Measurements from ENCODE around the gene RAD50. TPM values are rescaled to one million over a fixed set of nuclear protein-coding genes. Genes with fewer than 3 reads are reported as not detected.
A peak's percentile ranks its signal among the peaks of the same experiment; 100 is the strongest.

The RAD50 gene
- total and polyA plus RNA-seq, 10 of the 15 experiments (the other 5 are each of a cell fraction or from before 2014, with no cell fraction given): 12.8 to 68.6 (median 47.0) TPM

GRCh38 chr5:132556153-132556762 is 519 bp upstream of the RAD50 start:
- ChIA-PET POLR2A (interaction anchor here (0.5 to 1.3 kb wide), 5 partner anchors 30 to 191 kb away, joined by 3 to 4 read pairs (median 3); partner anchors contain the start of gene CCNI2), SMC1A (ENCODE audit: uncharacterized antibody, unreplicated experiment) (interaction anchor here (0.8 kb wide), 1 partner anchor 29 kb away, joined by 6 read pairs; no protein-coding TSS in a partner anchor), RAD21 (ENCODE audit: unreplicated experiment) (interaction anchor here (1.0 to 1.8 kb wide), 4 partner anchors 105 to 264 kb away, joined by 4 to 7 read pairs (median 4); no protein-coding TSS in a partner anchor), CTCF (interaction anchor here (3.7 kb wide), 1 partner anchor 29 kb away, joined by 18 read pairs; no protein-coding TSS in a partner anchor)
- BruUV-seq (replicated peaks): TSS peak; percentile 98
- Histone ChIP-seq H4K20me1 (ENCODE audit: control insufficient read depth, insufficient read depth) (no peaks in the 10 kb centered on the region), H3K4me3 (peak overlapping the region; percentile 88), H3K4me2 (ENCODE audit: control insufficient read depth, insufficient read depth) (peak overlapping the region; percentile 95), H3K79me2 (ENCODE audit: control insufficient read depth, insufficient read depth, low read length) (peaks cover 37% of the 10 kb centered on the region), H3K9me3 (replicated peaks; ENCODE audit: control insufficient read depth, insufficient read depth, low read length) (no peaks in the 10 kb centered on the region; the same call in 2 of the 3 replicates), H3K9ac (ENCODE audit: control insufficient read depth, insufficient read depth, low read length) (peak overlapping the region; percentile 97), H3K36me3 (ENCODE audit: control insufficient read depth in 2 of 2, insufficient read depth in 2 of 2, low read length in 1 of 2) (peaks cover 0 to 6% of the 10 kb centered on the region in 2 experiments; a peak in 3 of 4 replicates), H3K27me3 (replicated peaks in 1 of 2; ENCODE audit: control insufficient read depth in 2 of 2, insufficient read depth in 2 of 2, low read length in 1 of 2) (no peaks in the 10 kb centered on the region), H2AFZ (ENCODE audit: control insufficient read depth, low read depth, low read length) (peak overlapping the region; percentile 95), H3K4me1 (ENCODE audit: control insufficient read depth, insufficient read depth, low read length) (no peaks in the 10 kb centered on the region; the same call in 1 of the 2 replicates), H3K27ac (ENCODE audit: control insufficient read depth, insufficient read depth) (peak overlapping the region; percentile 96)
- WGBS (ENCODE audit: insufficient coverage, insufficient replicate concordance, low lambda C conversion rate, missing lambda C conversion rate): 32% methylated on average over 15 of the region's 15 CpGs
- no peak for FAIRE-seq
- no peak for DNase-seq (ENCODE audit: low read depth, low spot score)
- peak; percentile 14 for ATAC-seq
- in situ Hi-C loops (cut with MboI): no loop called here
- intact Hi-C loops (cut with micrococcal nuclease; ENCODE audit: unreplicated experiment): no loop called here
- TF ChIP-seq, protein P1, sequence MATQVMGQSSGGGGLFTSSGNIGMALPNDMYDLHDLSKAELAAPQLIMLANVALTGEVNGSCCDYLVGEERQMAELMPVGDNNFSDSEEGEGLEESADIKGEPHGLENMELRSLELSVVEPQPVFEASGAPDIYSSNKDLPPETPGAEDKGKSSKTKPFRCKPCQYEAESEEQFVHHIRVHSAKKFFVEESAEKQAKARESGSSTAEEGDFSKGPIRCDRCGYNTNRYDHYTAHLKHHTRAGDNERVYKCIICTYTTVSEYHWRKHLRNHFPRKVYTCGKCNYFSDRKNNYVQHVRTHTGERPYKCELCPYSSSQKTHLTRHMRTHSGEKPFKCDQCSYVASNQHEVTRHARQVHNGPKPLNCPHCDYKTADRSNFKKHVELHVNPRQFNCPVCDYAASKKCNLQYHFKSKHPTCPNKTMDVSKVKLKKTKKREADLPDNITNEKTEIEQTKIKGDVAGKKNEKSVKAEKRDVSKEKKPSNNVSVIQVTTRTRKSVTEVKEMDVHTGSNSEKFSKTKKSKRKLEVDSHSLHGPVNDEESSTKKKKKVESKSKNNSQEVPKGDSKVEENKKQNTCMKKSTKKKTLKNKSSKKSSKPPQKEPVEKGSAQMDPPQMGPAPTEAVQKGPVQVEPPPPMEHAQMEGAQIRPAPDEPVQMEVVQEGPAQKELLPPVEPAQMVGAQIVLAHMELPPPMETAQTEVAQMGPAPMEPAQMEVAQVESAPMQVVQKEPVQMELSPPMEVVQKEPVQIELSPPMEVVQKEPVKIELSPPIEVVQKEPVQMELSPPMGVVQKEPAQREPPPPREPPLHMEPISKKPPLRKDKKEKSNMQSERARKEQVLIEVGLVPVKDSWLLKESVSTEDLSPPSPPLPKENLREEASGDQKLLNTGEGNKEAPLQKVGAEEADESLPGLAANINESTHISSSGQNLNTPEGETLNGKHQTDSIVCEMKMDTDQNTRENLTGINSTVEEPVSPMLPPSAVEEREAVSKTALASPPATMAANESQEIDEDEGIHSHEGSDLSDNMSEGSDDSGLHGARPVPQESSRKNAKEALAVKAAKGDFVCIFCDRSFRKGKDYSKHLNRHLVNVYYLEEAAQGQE (IDR thresholded peaks at IDR 0.05; ENCODE audit: low read depth, low read length): no peak
- TF ChIP-seq RCOR1 (conservative IDR thresholded peaks at IDR 0.05; ENCODE audit: low read depth, low read length): no peak
- TF ChIP-seq ZBTB33 (IDR thresholded peaks at IDR 0.05): peak; percentile 2; the same call in 1 of the 2 replicates
- no peak for TF ChIP-seq NR2C2 (IDR thresholded peaks at IDR 0.05; ENCODE audit: borderline replicate concordance, control insufficient read depth, insufficient read length, low read depth)
- no peak for TF ChIP-seq KLF5 (IDR thresholded peaks at IDR 0.05; ENCODE audit: partially characterized antibody)
- TF ChIP-seq ATF7 (IDR thresholded peaks at IDR 0.05; ENCODE audit: low read depth): peak; percentile 75
- no peak for TF ChIP-seq ZSCAN29 (IDR thresholded peaks at IDR 0.05)
- peak; percentile 8; the same call in 1 of the 2 replicates for TF ChIP-seq ZBED1 (IDR thresholded peaks at IDR 0.05; ENCODE audit: borderline replicate concordance)
- no peak for TF ChIP-seq IRF5 (IDR thresholded peaks at IDR 0.05; ENCODE audit: borderline replicate concordance)
- TF ChIP-seq, protein P2, sequence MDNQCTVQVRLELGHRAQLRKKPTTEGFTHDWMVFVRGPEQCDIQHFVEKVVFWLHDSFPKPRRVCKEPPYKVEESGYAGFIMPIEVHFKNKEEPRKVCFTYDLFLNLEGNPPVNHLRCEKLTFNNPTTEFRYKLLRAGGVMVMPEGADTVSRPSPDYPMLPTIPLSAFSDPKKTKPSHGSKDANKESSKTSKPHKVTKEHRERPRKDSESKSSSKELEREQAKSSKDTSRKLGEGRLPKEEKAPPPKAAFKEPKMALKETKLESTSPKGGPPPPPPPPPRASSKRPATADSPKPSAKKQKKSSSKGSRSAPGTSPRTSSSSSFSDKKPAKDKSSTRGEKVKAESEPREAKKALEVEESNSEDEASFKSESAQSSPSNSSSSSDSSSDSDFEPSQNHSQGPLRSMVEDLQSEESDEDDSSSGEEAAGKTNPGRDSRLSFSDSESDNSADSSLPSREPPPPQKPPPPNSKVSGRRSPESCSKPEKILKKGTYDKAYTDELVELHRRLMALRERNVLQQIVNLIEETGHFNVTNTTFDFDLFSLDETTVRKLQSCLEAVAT (IDR thresholded peaks at IDR 0.05): peak; percentile 68; the same call in 1 of the 2 replicates
- no peak for TF ChIP-seq ZNF274 (IDR thresholded peaks at IDR 0.05; ENCODE audit: insufficient read depth, insufficient read length)
- TF ChIP-seq, protein P3, sequence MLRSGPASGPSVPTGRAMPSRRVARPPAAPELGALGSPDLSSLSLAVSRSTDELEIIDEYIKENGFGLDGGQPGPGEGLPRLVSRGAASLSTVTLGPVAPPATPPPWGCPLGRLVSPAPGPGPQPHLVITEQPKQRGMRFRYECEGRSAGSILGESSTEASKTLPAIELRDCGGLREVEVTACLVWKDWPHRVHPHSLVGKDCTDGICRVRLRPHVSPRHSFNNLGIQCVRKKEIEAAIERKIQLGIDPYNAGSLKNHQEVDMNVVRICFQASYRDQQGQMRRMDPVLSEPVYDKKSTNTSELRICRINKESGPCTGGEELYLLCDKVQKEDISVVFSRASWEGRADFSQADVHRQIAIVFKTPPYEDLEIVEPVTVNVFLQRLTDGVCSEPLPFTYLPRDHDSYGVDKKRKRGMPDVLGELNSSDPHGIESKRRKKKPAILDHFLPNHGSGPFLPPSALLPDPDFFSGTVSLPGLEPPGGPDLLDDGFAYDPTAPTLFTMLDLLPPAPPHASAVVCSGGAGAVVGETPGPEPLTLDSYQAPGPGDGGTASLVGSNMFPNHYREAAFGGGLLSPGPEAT (IDR thresholded peaks at IDR 0.05; ENCODE audit: low read depth): no peak

All from GM12878 (cell line).